ENCODE data around the gene CMIP.

Gene CMIP

DNA sequence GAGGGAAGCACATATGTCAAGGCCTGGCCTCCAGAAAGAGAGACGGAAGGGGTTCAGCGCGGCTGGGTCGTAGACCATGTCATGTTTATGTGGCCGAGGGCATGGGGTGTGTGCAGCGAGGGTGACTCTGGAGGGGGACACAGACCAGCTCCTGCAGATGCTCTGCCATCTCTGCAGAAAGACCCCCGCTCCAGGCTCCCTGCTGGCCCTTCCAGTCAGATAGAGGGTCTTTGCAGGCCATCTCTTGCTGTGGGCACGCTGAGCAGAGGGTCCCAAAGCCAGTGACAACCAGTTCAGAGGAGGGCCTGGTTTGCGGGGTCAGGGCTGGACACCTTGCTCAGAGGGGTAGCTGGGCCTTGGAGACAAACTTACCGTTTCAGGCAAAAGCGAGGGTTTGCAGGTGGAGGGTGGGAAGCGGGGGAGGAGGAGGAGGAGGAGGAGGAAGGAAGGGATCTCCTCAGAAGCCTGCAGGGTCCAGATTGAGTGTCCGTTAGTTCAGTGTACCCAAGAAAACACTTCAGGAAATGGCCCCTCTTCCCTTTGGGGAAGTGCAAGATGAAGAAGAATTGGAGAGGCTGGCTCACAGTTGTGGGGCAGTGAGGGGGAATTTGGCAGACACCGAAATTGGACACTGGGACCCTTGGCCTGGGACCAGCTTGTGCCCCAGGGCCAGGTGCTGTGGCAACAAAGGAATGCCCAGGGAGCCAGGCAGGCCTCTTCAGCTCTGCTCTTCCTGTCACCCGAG, 102.8 kb downstream of the CMIP start:
- no peak for DNase-seq (ENCODE audit: low read depth in 1 of 2, low spot score in 1 of 2)

DNA sequence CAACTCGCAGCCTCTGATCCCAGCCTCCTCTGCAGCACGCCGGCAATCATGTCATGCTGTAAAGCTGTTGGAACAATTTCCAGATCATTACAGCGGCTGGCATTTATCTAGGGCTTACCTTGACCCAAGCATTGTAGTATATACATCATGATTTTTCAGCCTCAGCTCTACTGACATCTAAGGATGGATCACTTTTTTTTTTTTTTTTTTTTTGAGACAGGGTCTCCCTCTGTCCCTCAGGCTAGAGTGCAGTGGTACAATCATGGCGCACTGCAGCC, 103.3 kb downstream of the CMIP start:
- no peak for DNase-seq (ENCODE audit: low read depth in 1 of 2, low spot score in 1 of 2)

DNA sequence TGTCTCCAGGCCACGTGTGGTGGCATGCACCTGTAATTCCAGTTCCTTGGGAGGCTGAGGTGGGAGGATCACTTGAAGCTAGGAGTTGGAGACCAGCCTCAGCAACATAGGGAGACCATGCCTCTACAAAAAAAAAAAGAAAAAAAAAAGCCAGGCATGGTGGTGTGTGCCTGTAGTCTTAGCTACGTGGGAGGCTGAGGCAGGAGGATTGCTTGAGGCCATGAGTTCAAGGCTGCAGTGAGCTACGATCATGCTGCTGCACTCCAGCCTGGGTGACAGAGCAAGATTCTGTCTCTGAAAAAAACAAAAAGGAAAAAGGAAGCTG, 103.9 kb downstream of the CMIP start:
- DNase-seq (ENCODE audit: low read depth in 1 of 2, low spot score in 1 of 2): no peak

DNA sequence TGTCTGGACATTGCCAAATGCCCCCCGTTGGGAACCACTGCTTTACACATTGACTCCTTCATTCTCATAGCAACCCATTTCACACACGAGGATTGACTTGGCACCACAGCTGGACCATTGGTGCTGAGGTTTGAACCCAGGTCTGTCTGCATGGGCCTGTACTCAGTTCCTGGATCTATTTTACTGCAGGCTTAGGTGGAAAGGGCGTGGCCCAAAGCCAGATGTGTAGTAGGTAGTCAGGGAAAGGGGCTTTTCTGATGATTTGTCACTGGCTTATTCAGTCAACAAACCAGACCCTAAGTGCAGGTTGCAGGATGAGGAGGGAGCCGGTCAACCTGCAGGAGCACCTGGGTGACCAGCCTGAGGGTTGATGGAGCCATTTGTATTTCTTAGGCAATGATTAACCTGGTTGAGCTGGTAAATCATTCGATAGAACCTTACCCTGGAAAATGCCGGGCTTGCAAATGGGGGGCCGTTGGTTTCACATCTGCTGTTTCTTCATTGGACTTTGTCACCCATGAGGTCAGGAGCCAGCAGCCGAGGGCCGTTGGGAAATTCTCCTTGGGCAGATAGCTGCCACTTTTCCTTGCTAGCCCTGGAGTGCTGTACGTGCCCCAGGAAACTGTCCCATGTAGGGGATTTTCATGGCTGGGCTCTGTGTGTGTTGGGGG, 104.4 kb downstream of the CMIP start:
- no peak for DNase-seq (ENCODE audit: low read depth in 1 of 2, low spot score in 1 of 2)

DNA sequence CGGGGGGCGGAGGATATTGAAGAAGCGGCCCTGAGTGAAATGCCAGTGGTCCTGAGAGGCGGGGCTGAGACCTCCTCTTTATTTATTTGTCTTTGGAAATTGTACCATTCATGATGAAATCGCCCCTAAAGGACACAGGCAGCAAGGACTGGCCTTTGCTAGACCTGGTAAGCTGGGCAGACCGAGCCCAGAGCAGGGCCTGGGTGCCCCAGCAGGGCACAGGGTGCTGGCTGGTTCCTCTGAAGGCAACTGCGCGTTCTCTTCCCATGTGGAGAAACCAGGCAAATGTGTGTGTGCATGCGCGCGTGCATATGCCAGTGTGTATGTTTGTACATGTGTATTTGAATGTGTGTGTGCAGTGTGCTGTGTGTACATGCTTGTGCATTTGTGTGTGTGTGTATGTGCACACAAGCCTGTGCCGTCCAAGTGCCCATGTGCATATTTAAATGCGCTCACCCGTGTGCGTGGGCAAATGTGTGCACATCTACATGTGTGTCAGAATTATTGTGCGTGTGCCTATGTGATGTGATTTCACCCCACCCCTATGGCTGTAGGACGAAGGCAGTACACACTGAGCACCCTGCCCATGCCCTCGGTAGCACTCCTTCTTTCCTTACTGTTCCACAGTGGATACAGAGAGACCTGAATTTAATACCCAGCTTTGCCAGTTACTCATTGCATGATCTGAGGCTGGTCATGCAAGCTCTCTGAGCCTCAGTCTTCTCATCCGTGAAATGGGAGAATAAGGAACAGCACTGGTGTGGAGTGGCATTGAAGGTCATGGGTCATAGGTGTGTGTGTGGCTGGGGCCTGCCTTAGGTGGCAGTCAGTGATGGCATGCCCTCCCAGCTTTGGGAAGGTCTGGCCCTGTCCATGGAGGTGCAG, 105.2 kb downstream of the CMIP start:
- no peak for DNase-seq (ENCODE audit: low read depth in 1 of 2, low spot score in 1 of 2)

DNA sequence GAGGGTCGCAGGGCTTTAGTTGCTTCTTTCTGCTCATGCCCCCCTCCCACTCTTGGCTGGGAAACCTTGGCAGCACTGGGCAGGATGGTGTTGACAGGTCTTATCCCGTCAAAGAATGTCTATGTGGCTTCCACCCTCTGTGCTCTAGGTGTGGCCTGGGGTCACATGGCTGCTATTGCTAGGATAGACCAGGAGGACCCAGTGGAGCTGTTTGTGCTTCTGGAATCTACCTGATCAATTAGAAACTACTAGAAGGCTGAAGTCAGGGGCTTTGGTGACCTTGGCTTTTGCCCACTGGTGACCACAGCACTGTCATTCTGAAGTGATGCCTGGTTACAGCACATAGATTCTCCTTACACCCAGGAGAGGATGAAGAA, 105.8 kb downstream of the CMIP start:
- DNase-seq (ENCODE audit: low read depth in 1 of 2, low spot score in 1 of 2): no peak

DNA sequence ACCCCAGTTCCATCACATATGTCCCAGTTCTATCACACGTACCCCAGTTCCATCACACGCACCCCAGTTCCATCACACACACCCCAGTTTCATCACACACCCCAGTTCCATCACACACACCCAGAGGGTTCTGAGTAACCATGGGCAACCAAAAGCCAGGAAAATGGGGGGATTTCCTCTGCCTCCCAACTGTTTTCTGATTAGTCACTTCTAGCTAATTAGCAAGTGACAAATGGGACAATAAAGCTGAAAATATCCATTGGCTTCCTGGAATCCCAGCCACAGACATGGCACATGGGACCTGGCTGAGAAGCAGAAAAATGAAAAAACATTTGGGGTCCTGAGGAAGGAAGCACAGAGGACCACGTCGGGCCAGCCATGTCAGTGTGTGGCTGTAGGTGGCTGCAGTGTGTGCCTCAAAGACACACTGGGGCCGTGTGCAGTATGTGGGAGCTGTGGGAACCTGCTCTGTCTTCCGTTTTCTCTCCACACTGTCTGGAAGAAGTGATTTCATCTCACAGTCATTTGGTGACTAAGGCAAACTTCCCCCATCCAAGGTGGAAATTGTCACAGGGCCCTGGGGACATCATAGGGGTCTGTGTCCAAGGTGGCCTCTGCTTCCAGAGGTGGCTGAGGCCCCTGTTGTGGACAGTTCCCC, 106.7 kb downstream of the CMIP start:
- no peak for DNase-seq (ENCODE audit: low read depth in 1 of 2, low spot score in 1 of 2)

DNA sequence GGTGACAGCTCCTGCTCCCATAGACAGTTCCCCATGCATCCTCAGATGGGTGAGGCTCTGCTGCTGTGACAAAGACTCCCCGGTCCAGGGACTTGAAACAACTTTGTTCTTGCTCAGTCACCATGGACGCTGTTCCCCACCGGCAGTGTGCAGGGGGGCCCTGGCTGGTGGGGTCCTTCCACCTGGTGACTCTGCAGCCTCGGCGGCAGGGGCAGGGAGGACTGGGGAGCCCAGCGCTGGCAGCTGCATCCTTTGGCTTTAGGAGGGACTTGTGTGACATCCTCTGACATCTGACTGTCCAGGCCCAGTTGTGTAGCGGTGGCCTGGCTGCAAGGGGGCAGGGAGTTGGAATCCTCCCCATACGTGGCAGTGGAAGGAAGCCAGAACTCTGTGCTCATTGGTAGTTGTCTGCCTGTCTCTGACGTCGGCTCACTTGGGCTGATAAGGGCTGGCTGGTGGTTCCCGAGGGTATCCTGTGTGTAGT, 107.3 kb downstream of the CMIP start:
- no peak for DNase-seq (ENCODE audit: low read depth in 1 of 2, low spot score in 1 of 2)

DNA sequence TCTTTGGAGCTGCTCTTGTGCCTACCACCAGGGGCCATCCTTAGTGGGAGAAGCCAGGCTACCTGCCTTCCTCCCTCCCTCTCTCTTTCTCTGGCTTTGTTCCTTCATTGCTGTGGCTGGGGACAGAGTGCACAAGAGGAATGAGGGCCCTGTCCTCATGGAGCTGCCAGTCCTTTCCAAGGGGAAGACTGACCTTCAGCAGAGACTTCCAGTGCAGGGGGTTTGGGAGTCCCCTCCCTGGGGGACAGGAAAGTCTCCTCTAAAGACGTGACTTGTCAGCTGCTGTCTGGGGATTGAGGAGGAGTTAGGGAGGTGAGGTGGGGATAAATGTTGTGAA, 108.1 kb downstream of the CMIP start:
- no peak for DNase-seq (ENCODE audit: low read depth in 1 of 2, low spot score in 1 of 2)

DNA sequence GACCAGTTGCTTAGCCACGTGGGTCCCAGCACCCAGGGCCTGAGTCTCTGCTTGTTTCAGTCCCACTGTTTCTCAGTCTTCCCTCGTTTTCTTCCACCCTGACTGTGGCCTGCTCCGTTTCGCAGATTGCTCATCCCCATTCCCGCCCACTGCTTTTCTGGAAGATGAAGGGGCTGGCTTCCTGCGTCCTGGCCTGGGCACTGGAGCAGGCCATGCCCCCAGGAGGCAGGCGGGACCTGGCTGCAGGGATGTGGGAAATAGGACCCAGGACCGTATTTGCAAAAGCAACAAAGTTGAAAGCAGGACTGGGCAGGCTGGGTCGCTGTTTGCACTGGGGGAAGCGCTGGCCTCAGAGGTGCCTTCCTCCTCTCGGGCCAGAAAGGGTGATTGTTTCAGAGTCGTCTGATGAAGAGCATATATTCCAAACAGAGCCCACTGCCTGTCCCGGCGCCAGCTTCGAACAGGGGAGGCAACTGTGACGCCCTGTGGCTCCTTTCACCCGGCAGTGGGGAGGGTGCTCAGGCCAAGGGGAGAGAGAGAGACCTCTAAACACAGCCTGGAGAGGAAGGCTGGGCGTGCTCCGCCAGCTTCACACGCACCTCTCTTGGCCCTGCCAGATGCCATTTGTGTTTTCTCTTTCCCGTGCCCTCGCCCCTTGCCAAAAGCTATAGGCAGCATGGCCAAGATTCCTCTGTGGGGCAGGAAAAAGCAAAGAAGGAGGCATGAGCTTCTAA, 108.6 kb downstream of the CMIP start:
- no peak for DNase-seq (ENCODE audit: low read depth in 1 of 2, low spot score in 1 of 2)

DNA sequence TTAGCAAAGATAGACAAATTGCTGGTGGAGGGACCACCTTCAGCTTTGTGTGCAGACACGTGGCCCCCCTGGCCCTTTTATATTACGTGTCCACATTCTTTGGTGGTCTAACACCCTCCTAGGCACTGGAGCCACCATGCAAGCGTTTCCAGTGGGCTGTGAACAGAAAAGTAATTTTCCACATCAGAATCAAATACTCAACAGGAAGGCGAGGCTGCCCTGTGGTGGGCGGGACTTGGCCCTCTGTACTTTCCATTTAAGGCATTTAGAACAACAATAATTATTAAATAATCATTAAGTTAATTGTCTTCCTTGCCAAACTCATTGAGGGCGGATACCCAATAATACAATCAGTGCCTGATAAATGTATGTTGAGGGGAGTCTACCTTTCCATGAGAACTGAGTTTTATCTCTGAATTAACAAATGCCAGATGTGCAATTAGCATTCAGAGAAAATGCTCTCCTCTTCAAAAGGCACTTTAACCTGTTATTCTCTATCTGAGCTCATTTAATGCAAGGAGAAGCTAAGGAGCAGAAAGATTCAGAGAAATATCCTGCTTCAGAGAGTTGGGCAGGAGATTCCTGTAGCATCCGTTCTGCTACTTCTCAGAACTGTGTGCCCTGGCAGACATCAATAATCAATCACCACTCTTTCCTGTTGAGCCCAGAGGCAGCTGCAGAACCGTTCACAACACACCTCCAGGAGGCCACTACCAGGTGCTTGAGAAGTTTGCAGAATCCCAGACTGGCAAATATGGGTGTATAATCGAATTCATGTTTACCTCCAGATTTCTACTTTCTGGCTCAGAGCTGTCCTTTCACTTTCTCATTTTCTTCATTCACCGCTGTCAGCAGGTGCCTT, 109.4 kb downstream of the CMIP start:
- no peak for DNase-seq (ENCODE audit: low read depth in 1 of 2, low spot score in 1 of 2)

DNA sequence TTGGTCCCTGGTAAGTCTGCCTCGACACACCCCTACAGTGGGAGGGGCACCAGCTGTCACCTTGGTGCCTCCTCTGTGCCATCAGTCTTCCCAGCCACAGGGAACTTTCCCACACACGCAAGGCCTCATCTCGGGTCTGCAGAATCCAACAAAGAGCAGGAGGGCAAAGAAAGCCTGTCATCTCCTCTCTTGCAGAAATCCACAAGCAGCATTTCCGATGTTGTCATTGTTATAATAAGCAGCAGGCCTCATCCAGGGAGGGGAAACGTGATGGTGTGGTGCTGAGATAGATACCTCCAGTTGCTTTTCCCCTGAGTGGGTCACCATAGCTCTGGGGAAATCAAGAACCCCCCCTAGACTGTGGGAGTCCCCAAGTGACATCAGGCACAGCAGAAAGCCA, 110.4 kb downstream of the CMIP start:
- DNase-seq (ENCODE audit: low read depth in 1 of 2, low spot score in 1 of 2): no peak

DNA sequence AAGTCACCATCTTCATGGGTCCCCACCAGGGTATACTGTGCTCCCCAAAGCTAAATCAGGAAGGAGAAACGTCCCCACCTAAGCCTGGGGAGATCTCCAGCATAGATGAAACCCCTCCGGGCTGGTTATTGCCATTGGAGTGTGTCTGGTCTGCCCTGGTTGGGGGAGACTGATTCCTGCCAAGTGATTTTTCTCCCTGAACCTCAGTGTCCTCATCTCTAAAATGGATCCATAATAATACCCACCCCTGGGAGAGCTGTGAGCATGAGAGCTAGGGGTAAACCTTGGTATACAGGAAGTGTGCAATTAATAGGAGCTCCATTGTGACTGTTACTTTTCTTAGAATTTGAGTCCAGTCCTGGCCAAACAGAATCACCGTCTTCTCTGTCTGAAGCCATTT, 111.1 kb downstream of the CMIP start:
- no peak for DNase-seq (ENCODE audit: low read depth in 1 of 2, low spot score in 1 of 2)

DNA sequence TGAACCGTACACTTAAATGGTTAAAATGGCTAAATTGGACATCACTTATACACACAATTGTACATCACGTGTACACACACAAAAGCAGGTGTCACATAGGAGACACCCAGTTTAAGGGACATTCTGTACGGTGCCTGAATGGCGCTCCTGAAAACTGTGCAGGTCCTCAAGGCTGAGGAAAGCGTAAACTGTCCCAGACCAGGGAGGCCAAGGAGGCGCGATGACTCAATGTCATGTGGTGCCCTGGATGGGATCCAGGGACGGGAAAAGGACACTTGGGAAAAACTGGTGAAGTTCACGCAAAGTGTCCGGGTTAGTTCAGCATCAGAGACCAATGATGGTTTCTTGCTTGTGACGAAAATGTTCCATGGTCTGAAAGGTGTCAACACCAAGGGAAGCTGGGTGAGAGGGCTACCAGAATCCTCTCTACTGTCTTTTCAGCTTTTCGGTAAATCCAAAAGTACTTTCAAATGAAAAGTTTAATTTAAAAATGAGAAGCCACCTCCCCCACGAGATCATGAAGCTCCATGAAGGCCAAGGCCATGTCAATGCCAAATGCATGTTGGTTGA, 112.2 kb downstream of the CMIP start:
- no peak for DNase-seq (ENCODE audit: low read depth in 1 of 2, low spot score in 1 of 2)

DNA sequence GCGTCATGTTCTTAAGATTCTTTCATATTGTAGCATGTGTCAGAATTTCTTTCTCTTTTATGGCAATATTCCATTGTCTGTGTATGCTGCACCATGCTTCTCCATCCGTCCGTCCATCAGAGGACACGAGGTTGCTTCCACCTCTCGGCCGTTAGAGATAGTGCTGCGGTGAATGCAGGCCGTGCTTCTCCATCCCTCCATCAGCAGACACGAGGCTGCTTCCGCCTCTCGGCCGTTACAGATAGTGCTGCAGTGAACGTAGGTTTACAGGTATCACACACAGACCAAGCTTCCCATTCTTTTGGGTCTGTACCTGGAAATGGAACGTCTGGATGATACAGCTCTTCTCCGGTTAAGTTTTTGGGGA, 113.5 kb downstream of the CMIP start:
- no peak for DNase-seq (ENCODE audit: low read depth in 1 of 2, low spot score in 1 of 2)

DNA sequence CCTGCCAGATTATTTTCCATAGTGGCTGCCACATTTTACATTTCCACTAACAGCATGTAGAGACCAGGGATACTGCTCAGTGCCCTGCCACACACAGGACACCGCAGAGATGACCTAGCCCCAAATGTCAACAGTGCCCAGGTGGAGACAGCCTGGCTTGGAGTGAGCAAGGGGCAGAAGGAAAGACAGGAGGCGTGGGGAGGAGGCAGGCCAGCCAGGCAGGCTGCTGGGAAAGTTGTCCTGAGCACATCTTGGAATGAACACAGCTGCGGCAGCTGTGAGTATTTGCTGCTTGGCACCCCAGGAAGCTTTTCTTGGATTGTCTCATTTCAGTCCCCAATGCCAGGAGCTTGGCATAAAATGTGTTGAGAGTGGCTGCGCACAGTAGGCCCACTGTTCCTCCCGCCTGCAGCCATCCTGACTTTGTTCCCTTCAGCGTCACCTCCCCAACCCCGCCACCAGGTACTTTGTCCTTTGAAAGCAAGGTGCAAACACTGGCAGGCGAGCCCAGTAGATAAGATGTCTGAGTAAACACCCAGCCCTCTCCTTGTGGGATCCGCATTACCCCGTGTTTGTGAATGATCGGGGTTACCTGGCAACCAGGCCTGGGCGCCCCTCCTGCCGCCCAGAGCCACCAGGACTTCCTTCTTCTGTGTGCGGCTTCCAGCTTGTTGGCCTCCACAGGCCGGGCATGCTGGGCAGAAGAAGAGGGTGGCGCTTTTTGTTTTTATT, 114.0 kb downstream of the CMIP start:
- DNase-seq (ENCODE audit: low read depth in 1 of 2, low spot score in 1 of 2): no peak

DNA sequence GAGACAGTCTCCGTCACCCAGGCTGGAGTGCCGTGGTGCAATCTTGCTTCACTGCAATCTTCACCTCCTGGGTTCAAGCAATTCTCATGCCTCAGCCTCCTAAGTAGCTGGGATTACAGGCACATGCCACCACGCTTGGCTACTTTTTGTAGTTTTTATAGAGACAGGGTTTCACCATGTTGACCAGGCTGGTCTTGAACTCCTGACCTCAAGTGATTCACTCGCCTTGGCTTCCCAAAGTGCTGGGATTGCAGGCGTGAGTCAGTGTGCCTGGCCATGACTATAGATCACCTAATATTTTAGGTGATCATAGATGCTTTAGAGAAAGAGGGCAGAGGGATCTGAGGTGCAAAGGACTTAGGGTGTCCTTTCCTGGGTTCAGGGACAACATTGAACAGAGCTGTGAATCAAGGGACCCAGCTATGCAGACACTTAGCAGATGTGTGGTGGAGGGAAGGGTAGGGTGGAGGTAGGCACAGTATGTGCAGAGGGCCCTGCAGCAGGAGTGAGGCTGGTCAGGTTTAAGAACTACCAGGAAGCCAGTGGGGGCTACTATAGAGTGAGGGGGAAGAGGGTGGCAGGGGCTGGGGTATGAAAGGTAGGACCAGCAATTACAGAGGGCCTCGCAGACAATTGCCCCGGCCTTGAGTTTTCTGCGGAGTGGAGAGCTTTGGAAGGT, 116.5 kb downstream of the CMIP start:
- no peak for DNase-seq (ENCODE audit: low read depth in 1 of 2, low spot score in 1 of 2)

DNA sequence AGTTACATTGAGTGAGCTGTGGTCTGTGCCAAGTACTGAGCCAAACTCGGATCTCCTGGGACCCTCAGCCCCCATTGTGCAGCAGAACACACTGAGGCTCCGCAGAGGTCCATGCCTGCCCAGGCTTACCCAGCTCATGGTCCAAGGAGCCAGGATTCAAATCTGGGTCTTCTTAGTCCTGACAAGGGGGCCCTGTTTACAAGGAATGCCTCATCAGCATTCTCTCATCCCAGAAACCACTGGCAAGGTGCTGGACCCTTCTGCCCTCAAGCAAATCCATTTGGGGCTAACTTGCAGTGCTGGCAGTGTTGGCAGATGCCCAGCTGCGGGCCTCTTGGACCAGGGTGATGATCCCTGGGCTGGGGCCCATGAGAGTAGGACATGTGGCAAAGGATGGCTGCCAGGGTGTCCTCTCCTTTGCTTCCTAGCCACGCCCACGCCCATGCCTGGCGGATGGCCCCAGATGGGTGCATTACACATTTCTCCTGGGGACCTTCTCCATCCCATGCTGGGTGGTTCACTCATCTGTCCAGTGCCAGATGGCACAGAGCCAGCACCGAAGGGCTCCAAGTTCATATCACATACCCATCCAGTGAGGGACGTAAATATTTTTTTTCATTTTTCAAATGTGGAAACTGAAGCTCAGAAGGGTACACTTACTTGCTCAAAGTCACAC, 117.7 kb downstream of the CMIP start:
- DNase-seq (ENCODE audit: low read depth in 1 of 2, low spot score in 1 of 2): no peak

Measured in activated T-helper 1 cell treated with anti-CD3 and anti-CD28 coated beads, Interleukin-2, amount 50 U/mL, for 16 hours (primary cell).